K562 (cell line): Measurements from ENCODE around the gene SUMF1. TPM values are rescaled to one million over a fixed set of nuclear protein-coding genes. Genes with fewer than 3 reads are reported as not detected.

ENCODE experiments used
- BHLHE40 ChIP-seq: IDR thresholded peaks from 2 replicates; pipeline ENCODE4 v1.6.1; 2011; ENCODE audit warnings: low read length, improper control_type of control experiment
- FOXO4 ChIP-seq: fragments of 450-650 bp; formaldehyde crosslinking; IDR thresholded peaks from 2 replicates; pipeline ENCODE4 v1.4.0; 2020; ENCODE audit warnings: mild to moderate bottlenecking, moderate library complexity
- GTF2F1 ChIP-seq: IDR thresholded peaks from 2 replicates; pipeline ENCODE4 v1.6.1; 2011; ENCODE audit warnings: low read depth, low read length, improper control_type of control experiment
- HDAC8 ChIP-seq: fragments of 450-650 bp; IDR thresholded peaks from 2 replicates; pipeline ENCODE4 v1.6.1; 2016; ENCODE audit warnings: mild to moderate bottlenecking, missing genetic modification characterization, moderate library complexity, missing compliant biosample characterization
- JUND ChIP-seq, 2 experiments: IDR thresholded peaks; 2 replicates in 1 of 2; 3 replicates in 1 of 2; pipeline ENCODE4 v1.6.1; 2011; ENCODE audit warnings: borderline replicate concordance in 2 of 2, low read depth in 2 of 2, low read length in 2 of 2, improper control_type of control experiment in 1 of 2, missing biosample characterization in 1 of 2, missing genetic modification characterization in 1 of 2, missing genetic modification reagents in 1 of 2
- KLF13 ChIP-seq: fragments of 450-650 bp; IDR thresholded peaks from 2 replicates; pipeline ENCODE4 v1.6.1; 2016; ENCODE audit warnings: missing genetic modification characterization, low read depth, mild to moderate bottlenecking, missing compliant biosample characterization, moderate library complexity, borderline replicate concordance
- MYNN ChIP-seq, 2 experiments: sonication (generic); formaldehyde crosslinking in 1 of 2; IDR thresholded peaks; 2 replicates each; pipeline versions ENCODE4 v1.5.0 to v1.6.1; 2016 to 2020; ENCODE audit warnings: antibody characterized with exemption in 1 of 2, missing genetic modification reagents in 1 of 2
- NFE2L1 ChIP-seq: fragments of 450-650 bp; IDR thresholded peaks from 2 replicates; pipeline ENCODE4 v1.6.1; 2016; ENCODE audit warnings: missing genetic modification characterization, low read depth, mild to moderate bottlenecking, missing compliant biosample characterization, moderate library complexity, borderline replicate concordance
- PKNOX1 ChIP-seq: fragments of 450-650 bp; IDR thresholded peaks from 2 replicates; pipeline ENCODE4 v1.6.1; 2016
- RNF2 ChIP-seq: sonication (generic); IDR thresholded peaks from 2 replicates; pipeline ENCODE4 v1.6.1; 2016
- SAP30 ChIP-seq: fragments of 200-600 bp; sonication (generic); IDR thresholded peaks from 2 replicates; pipeline ENCODE4 v1.6.1; 2012; ENCODE audit warnings: borderline replicate concordance, low read depth, mild to moderate bottlenecking, moderate library complexity, low read length, control low read depth, inconsistent platforms; ENCODE audit not compliant: insufficient read depth, poor library complexity, severe bottlenecking
- SNIP1 ChIP-seq: fragments of 450-650 bp; IDR thresholded peaks from 2 replicates; pipeline ENCODE4 v1.7.1; 2017; ENCODE audit warnings: low read depth, mild to moderate bottlenecking
- ZBTB43 ChIP-seq: sonication (generic); formaldehyde crosslinking; IDR thresholded peaks from 2 replicates; pipeline ENCODE4 v1.8.0; 2023; ENCODE audit warnings: mild to moderate bottlenecking, missing genetic modification reagents
- ZNF75A ChIP-seq: fragments of 450-650 bp; formaldehyde crosslinking; IDR thresholded peaks from 2 replicates; pipeline ENCODE4 v1.4.0; 2020; ENCODE audit warnings: mild to moderate bottlenecking
- polyA plus RNA-seq, 8 experiments: library from polyadenylated mRNA; depleted of rRNA in 4 of 8; stranded (reverse) in 5 of 8; unstranded in 3 of 8; fragments of >200 nt; fragmentation: Nextera tagmentation in 2 of 8; fragmentation: Illumina TruSeq in 1 of 8; extraction: Ambion mirVana in 2 of 8; extraction: Trizol in 1 of 8; gene quantifications; 2 replicates each; pipeline versions ENCODE4 v1.2.1 to v1.2.3, GENCODE V29; 2011 to 2014; ENCODE audit warnings: inconsistent platforms in 1 of 8, missing spikeins in 1 of 8
- total RNA-seq, 7 experiments: library from RNA; depleted of rRNA in 6 of 7; stranded (reverse); fragments of >200 nt in 6 of 7; fragmentation: Illumina TruSeq in 2 of 7; extraction: Trizol in 2 of 7; gene quantifications; 2 replicates each; pipeline versions ENCODE4 v1.2.1 to v1.2.3, GENCODE V29; 2011 to 2021; ENCODE audit warnings: low replicate concordance in 1 of 7
- TF ChIP-seq, protein P1 (sequence below): fragments of 250-450 bp; sonication (Bioruptor Pico); IDR thresholded peaks from 2 replicates; pipeline ENCODE4 v1.5.0; 2021; ENCODE audit warnings: mild to moderate bottlenecking, borderline replicate concordance

SUMF1 gene
- total and polyA plus RNA-seq, 9 of the 15 experiments (the other 6 are each of a cell fraction or from before 2014, with no cell fraction given), result 1.3 to 7.4 (median 4.2) TPM

GRCh38 chr3:4466741-4467521 lies at the start of gene SUMF1 (continued):
- TF ChIP-seq NFE2L1 (tag) (no peak), GTF2F1 (0 out of 2 replicates have a peak, but pooled peaks have one; percentile 9), ZNF75A (CRISPR knock-in tag) (no peak), MYNN (IDR thresholded peaks at IDR 0.05) (no peak), MYNN (CRISPR knock-in tag; IDR thresholded peaks at IDR 0.05) (no peak), SNIP1 (no peak), SAP30 (peak; percentile 100), BHLHE40 (peak; percentile 93), ZBTB43 (CRISPR knock-in tag) (peak; percentile 25; the same call in 1 of the 2 replicates), FOXO4 (CRISPR knock-in tag) (no peak), JUND (IDR thresholded peaks at IDR 0.05; ENCODE audit: borderline replicate concordance, low read depth, low read length) (no peak), JUND (tag; IDR thresholded peaks at IDR 0.05; ENCODE audit: borderline replicate concordance, low read depth, low read length) (no peak; the same call in 1 of the 3 replicates), KLF13 (tag) (peak; percentile 52), RNF2 (peak; percentile 96), PKNOX1 (no peak), HDAC8 (tag) (no peak)
- TF ChIP-seq, protein P1, sequence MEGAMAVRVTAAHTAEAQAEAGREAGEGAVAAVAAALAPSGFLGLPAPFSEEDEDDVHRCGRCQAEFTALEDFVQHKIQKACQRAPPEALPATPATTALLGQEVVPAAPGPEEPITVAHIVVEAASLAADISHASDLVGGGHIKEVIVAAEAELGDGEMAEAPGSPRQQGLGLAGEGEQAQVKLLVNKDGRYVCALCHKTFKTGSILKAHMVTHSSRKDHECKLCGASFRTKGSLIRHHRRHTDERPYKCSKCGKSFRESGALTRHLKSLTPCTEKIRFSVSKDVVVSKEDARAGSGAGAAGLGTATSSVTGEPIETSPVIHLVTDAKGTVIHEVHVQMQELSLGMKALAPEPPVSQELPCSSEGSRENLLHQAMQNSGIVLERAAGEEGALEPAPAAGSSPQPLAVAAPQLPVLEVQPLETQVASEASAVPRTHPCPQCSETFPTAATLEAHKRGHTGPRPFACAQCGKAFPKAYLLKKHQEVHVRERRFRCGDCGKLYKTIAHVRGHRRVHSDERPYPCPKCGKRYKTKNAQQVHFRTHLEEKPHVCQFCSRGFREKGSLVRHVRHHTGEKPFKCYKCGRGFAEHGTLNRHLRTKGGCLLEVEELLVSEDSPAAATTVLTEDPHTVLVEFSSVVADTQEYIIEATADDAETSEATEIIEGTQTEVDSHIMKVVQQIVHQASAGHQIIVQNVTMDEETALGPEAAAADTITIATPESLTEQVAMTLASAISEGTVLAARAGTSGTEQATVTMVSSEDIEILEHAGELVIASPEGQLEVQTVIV (CRISPR knock-in tag), result no peak
